ENCODE results near the gene MACROH2A2. TPM values are rescaled to one million over a fixed set of nuclear protein-coding genes. Genes with fewer than 3 reads are reported as not detected.

The MACROH2A2 gene
- total and polyA plus RNA-seq, 2 of the 8 experiments (the other 6 are each of a cell fraction or from before 2014, with no cell fraction given), result 7.9 to 9.3 TPM

GRCh38 chr10:70053218-70053840 is 683 bp downstream of the MACROH2A2 start:
- POLR2A ChIA-PET (ENCODE audit: partially characterized antibody), result no interaction called here
- WGBS, 2 experiments (ENCODE audit: extremely low coverage in 1 of 2, insufficient coverage in 1 of 2, insufficient read length in 1 of 2, insufficient replicate concordance in 2 of 2, low coverage in 1 of 2, low lambda C conversion rate in 2 of 2, missing lambda C conversion rate in 1 of 2), result 1% methylated on average over 16 of the region's 78 CpGs; no CpG with 5 or more reads in 1 of the 2 experiments
- 0 out of 2 replicates have a peak overlapping the region, but pooled peaks have one; percentile 22 for H3K18ac ChIP-seq (ENCODE audit: extremely low read depth, low read length)

More at GRCh38 chr10:70053218-70053840, 683 bp downstream of the MACROH2A2 start:
- Histone ChIP-seq H3K23ac (ENCODE audit: insufficient read length) (no peak overlapping the region), H3K27ac (ENCODE audit: low read depth, low read length) (no peak overlapping the region), H3K36me3 (ENCODE audit: control insufficient read depth in 2 of 4, insufficient read depth in 4 of 4, low read length in 3 of 4) (no peaks in the 10 kb centered on the region), H2BK20ac (ENCODE audit: low read length) (no peak overlapping the region), H3K4ac (replicated peaks; ENCODE audit: insufficient read length, low read depth, low read length) (no peak overlapping the region), H4K20me1 (replicated peaks in 1 of 2; ENCODE audit: control insufficient read depth in 1 of 2, insufficient read depth in 2 of 2, low read length in 2 of 2) (peaks cover 3% of the 10 kb centered on the region in 2 experiments), H3K23me2 (ENCODE audit: low read depth, low read length) (peaks cover 10% of the 10 kb centered on the region), H2AFZ (ENCODE audit: low read length) (no peak overlapping the region; the same call in 1 of the 2 replicates), H3K79me2 (ENCODE audit: control insufficient read depth in 1 of 2, insufficient read depth in 2 of 2, low read length in 2 of 2) (no peaks in the 10 kb centered on the region), H2AK5ac (ENCODE audit: low read depth, low read length) (no peak overlapping the region), H3K4me3 (ENCODE audit: extremely low read depth in 1 of 4, insufficient read depth in 2 of 4, low read depth in 3 of 4, low read length in 4 of 4) (peak overlapping the region; percentile 79 to 85 (median 82)), H3K4me2 (ENCODE audit: insufficient read depth in 1 of 2, low read depth in 2 of 2, low read length in 2 of 2) (peak overlapping the region; percentile 80 to 96), H3K4me1 (replicated peaks in 1 of 4; ENCODE audit: control insufficient read depth in 3 of 4, insufficient read depth in 4 of 4, low read length in 3 of 4) (peaks cover 0 to 10% (median 1%) of the 10 kb centered on the region in 4 experiments; a peak in 4 of 7 replicates), H3K56ac (replicated peaks; ENCODE audit: insufficient read length, low read depth, low read length) (no peak overlapping the region), H2BK5ac (ENCODE audit: low read depth, low read length) (no peak overlapping the region), H4K5ac (ENCODE audit: insufficient read length, low read depth, low read length) (no peak overlapping the region), H4K8ac (ENCODE audit: extremely low read depth, insufficient read depth, low read length) (peak overlapping the region; percentile 88; the same call in 1 of the 2 replicates), H3K14ac (ENCODE audit: insufficient read length) (no peak overlapping the region), H4K91ac (replicated peaks; ENCODE audit: insufficient read length, low read length) (no peak overlapping the region), H3K9ac (replicated peaks in 1 of 4; ENCODE audit: extremely low read depth in 1 of 4, low read depth in 3 of 4, low read length in 3 of 4) (peak overlapping the region; percentile 51 to 80 (median 68)), H2BK120ac (replicated peaks; ENCODE audit: low read depth, low read length) (no peak overlapping the region), H3K9me3 (ENCODE audit: insufficient read depth in 2 of 2, low read depth in 1 of 2, low read length in 1 of 2) (no peaks in the 10 kb centered on the region), H2BK15ac (ENCODE audit: low read length) (no peak overlapping the region; the same call in 1 of the 2 replicates), H2BK12ac (ENCODE audit: low read depth, low read length) (no peak overlapping the region), H3K79me1 (ENCODE audit: low read depth, low read length) (no peaks in the 10 kb centered on the region), H3K27me3 (replicated peaks in 1 of 4; ENCODE audit: control insufficient read depth in 3 of 4, extremely low read depth in 1 of 4, insufficient read depth in 3 of 4, low read length in 3 of 4) (peaks cover 30 to 76% (median 60%) of the 10 kb centered on the region in 4 experiments)
- FAIRE-seq, result no peak
- TF ChIP-seq RBBP5 (IDR thresholded peaks at IDR 0.05; ENCODE audit: borderline replicate concordance, low read depth, low read length) (peak; percentile 30; the same call in 1 of the 2 replicates), TCF12 (IDR thresholded peaks at IDR 0.05; ENCODE audit: low read depth, low read length) (0 out of 2 replicates have a peak, but pooled peaks have one; percentile 13), TEAD4 (IDR thresholded peaks at IDR 0.05; ENCODE audit: low read depth, low read length) (0 out of 2 replicates have a peak, but pooled peaks have one; percentile 8), EGR1 (IDR thresholded peaks at IDR 0.05; ENCODE audit: borderline replicate concordance, low read depth, low read length) (peak; percentile 77; the same call in 1 of the 2 replicates), TBP (IDR thresholded peaks at IDR 0.05; ENCODE audit: low read depth, low read length) (peak; percentile 9; the same call in 1 of the 2 replicates), POLR2A (IDR thresholded peaks at IDR 0.05; ENCODE audit: control extremely low read depth in 1 of 2, low read depth in 2 of 2, low read length in 2 of 2) (peak; percentile 1 to 29; a peak in 2 of 3 replicates), KDM5A (IDR thresholded peaks at IDR 0.05; ENCODE audit: low read length) (no peak), TAF1 (IDR thresholded peaks at IDR 0.05; ENCODE audit: low read depth, low read length) (peak; percentile 36; the same call in 1 of the 2 replicates), ASH2L (IDR thresholded peaks at IDR 0.05; ENCODE audit: low read length) (peak; percentile 14), SRF (IDR thresholded peaks at IDR 0.05; ENCODE audit: low read depth, low read length) (no peak)
- TF ChIP-seq, protein P1, sequence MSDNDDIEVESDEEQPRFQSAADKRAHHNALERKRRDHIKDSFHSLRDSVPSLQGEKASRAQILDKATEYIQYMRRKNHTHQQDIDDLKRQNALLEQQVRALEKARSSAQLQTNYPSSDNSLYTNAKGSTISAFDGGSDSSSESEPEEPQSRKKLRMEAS (IDR thresholded peaks at IDR 0.05), result 0 out of 2 replicates have a peak, but pooled peaks have one; percentile 13
- TF ChIP-seq, protein P2, sequence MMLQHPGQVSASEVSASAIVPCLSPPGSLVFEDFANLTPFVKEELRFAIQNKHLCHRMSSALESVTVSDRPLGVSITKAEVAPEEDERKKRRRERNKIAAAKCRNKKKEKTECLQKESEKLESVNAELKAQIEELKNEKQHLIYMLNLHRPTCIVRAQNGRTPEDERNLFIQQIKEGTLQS (IDR thresholded peaks at IDR 0.05; ENCODE audit: insufficient read depth, low read depth, low read length), result no peak
- peak in 1 of 2 experiments; percentile 83 for DNase-seq (ENCODE audit: low read depth in 1 of 2, low spot score in 2 of 2)
- CTCF ChIA-PET (ENCODE audit: partially characterized antibody), result interaction anchor here (1.1 to 4.3 kb wide), 8 partner anchors 11 to 331 kb away, joined by 3 to 26 read pairs (median 4); partner anchors contain the start of gene TYSND1
